GM19238 (cell line): ENCODE measurements around the gene EPB41.

Experiments
- DNase-seq: peaks from one replicate; pipeline ENCODE4 v3.0.0; 2011; ENCODE audit warnings: low spot score; ENCODE audit not compliant: insufficient read length

The EPB41 gene

GRCh38 chr1:28890836-28891235, 23.5 kb upstream of the EPB41 start:
- no peak for DNase-seq

GRCh38 chr1:28891256-28891655, 23.1 kb upstream of the EPB41 start:
- no peak for DNase-seq

- no peak for DNase-seq
Measured at GRCh38 chr1:28893403-28894102, 20.8 kb upstream of the EPB41 start.

GRCh38 chr1:28894785-28895184, 19.6 kb upstream of the EPB41 start:
- DNase-seq: no peak

GRCh38 chr1:28895896-28896608, 18.3 kb upstream of the EPB41 start:
- no peak for DNase-seq

GRCh38 chr1:28896609-28896986, 17.8 kb upstream of the EPB41 start:
- no peak for DNase-seq

GRCh38 chr1:28897789-28898188, 16.6 kb upstream of the EPB41 start:
- no peak for DNase-seq

- no peak for DNase-seq
Measured at GRCh38 chr1:28898405-28898881, 15.9 kb upstream of the EPB41 start.

- DNase-seq: no peak
Measured at GRCh38 chr1:28899267-28899666, 15.1 kb upstream of the EPB41 start.

- DNase-seq: no peak
Measured at GRCh38 chr1:28900562-28900961, 13.8 kb upstream of the EPB41 start.

GRCh38 chr1:28902738-28903137, 11.6 kb upstream of the EPB41 start:
- no peak for DNase-seq

GRCh38 chr1:28905921-28906666, 8.3 kb upstream of the EPB41 start:
- DNase-seq: no peak

GRCh38 chr1:28909198-28909597, 5.2 kb upstream of the EPB41 start:
- no peak for DNase-seq

- DNase-seq: no peak
Measured at GRCh38 chr1:28910379-28911115, 3.8 kb upstream of the EPB41 start.

GRCh38 chr1:28913786-28914227, 562 bp upstream of the EPB41 start:
- DNase-seq: no peak

- DNase-seq: no peak
Measured at GRCh38 chr1:28915031-28915895, 894 bp downstream of the EPB41 start.

- DNase-seq: no peak
Measured at GRCh38 chr1:28917757-28918118, 3.4 kb downstream of the EPB41 start.

- DNase-seq: no peak
Measured at GRCh38 chr1:28921286-28921869, 7.0 kb downstream of the EPB41 start.

GRCh38 chr1:28925350-28925891, 11.1 kb downstream of the EPB41 start:
- DNase-seq: no peak
